ENCODE results near the gene TXNDC5. TPM values are rescaled to one million over a fixed set of nuclear protein-coding genes. Genes with fewer than 3 reads are reported as not detected.

TXNDC5 gene
- total RNA-seq, 6 experiments from 2014 or later = 226 to 280 (median 258) TPM

GRCh38 chr6:7954477-7955200 is 44.1 kb upstream of the TXNDC5 start:
- Mint-ChIP-seq H3K36me3 (ENCODE audit: low read depth) (no peaks in the 10 kb centered on the region), H3K9me3 (no peaks in the 10 kb centered on the region), H3K4me3 (no peak overlapping the region), H3K4me1 (ENCODE audit: low read depth) (no peaks in the 10 kb centered on the region), H3K27ac (no peak overlapping the region), H3K27me3 (ENCODE audit: insufficient read depth) (peaks cover 4% of the 10 kb centered on the region; the same call in 1 of the 2 replicates)
- TF ChIP-seq CTCF (IDR thresholded peaks at IDR 0.05) = no peak
- DNase-seq = no peak

GRCh38 chr6:7953753-7954152 is 43.2 kb upstream of the TXNDC5 start:
- Mint-ChIP-seq H3K36me3 (ENCODE audit: low read depth) (no peaks in the 10 kb centered on the region), H3K27ac (no peak overlapping the region), H3K4me3 (no peak overlapping the region), H3K9me3 (peaks cover 6% of the 10 kb centered on the region; the same call in 1 of the 2 replicates), H3K4me1 (ENCODE audit: low read depth) (no peaks in the 10 kb centered on the region), H3K27me3 (ENCODE audit: insufficient read depth) (peaks cover 8% of the 10 kb centered on the region; the same call in 1 of the 2 replicates)
- no peak for TF ChIP-seq CTCF (IDR thresholded peaks at IDR 0.05)
- DNase-seq = no peak

- TF ChIP-seq CTCF (IDR thresholded peaks at IDR 0.05) = no peak
- Mint-ChIP-seq H3K27me3 (ENCODE audit: insufficient read depth) (peaks cover 5% of the 10 kb centered on the region), H3K36me3 (ENCODE audit: low read depth) (no peaks in the 10 kb centered on the region), H3K4me3 (no peak overlapping the region), H3K9me3 (no peaks in the 10 kb centered on the region; the same call in 1 of the 2 replicates), H3K4me1 (ENCODE audit: low read depth) (no peaks in the 10 kb centered on the region), H3K27ac (no peak overlapping the region)
- no peak for DNase-seq
These were observed 29.3 kb upstream of the TXNDC5 start for GRCh38 chr6:7939864-7940228.

GRCh38 chr6:7939184-7939863 is 28.7 kb upstream of the TXNDC5 start:
- no peaks in the 10 kb centered on the region for H3K36me3 Mint-ChIP-seq (ENCODE audit: low read depth)
- H3K4me3 Mint-ChIP-seq = no peak overlapping the region
- no peaks in the 10 kb centered on the region for H3K4me1 Mint-ChIP-seq (ENCODE audit: low read depth)
- peaks cover 10% of the 10 kb centered on the region for H3K27me3 Mint-ChIP-seq (ENCODE audit: insufficient read depth)
- DNase-seq = no peak
- H3K9me3 Mint-ChIP-seq = no peaks in the 10 kb centered on the region; the same call in 1 of the 2 replicates
- no peak for TF ChIP-seq CTCF (IDR thresholded peaks at IDR 0.05)
- H3K27ac Mint-ChIP-seq = no peak overlapping the region

GRCh38 chr6:7938562-7939183 is 28.1 kb upstream of the TXNDC5 start:
- Mint-ChIP-seq H3K9me3 (no peaks in the 10 kb centered on the region), H3K36me3 (ENCODE audit: low read depth) (no peaks in the 10 kb centered on the region), H3K4me1 (ENCODE audit: low read depth) (no peaks in the 10 kb centered on the region), H3K27ac (no peak overlapping the region), H3K4me3 (no peak overlapping the region), H3K27me3 (ENCODE audit: insufficient read depth) (peaks cover 11% of the 10 kb centered on the region)
- DNase-seq = no peak
- no peak for TF ChIP-seq CTCF (IDR thresholded peaks at IDR 0.05)

All from HFFc6 (cell line).